ENCODE measurements around the gene KCNMA1. TPM values are rescaled to one million over a fixed set of nuclear protein-coding genes. Genes with fewer than 3 reads are reported as not detected.

The KCNMA1 gene
- total RNA-seq, 3 donors from 2014 or later, result 45.4 to 312 (median 62.4) TPM

DNA sequence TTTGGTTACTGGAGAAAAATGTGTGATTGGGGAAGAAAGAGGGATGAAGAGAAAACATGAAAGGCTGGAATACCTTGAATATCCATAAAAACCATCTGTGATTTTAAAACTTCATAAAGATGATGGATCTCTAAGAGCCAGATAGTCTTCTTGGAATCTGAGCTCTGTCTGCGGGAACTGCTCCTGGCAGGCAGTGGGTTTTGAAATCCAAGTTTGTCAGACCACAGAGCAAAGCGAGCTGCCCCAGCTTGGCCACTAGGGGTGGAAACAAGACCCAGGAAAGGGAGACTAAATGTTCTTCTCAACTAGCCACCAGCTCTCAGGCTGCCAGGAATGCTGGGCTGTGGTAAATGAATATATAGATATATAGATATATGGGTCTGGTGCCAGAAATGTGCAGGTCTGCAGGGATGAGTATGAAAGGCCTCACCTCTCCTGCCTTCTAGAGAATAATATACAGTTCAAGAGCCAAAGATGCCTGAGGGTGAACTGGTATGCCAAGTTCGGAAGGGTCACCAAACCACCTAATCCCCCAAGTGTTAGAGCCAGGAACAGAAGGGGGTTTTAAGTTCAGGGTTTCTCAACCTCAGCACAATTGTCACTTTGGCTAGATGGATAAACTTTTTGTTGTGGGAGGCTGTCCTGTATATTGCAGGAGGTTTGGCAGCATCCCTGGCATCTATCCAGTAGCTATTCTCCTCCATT, 208.8 kb downstream of the KCNMA1 start:
- Histone ChIP-seq H3K4me1 (ENCODE audit: low read depth) (no peaks in the 10 kb centered on the region), H3K36me3 (ENCODE audit: low read depth) (no peaks in the 10 kb centered on the region), H3K9me3 (no peaks in the 10 kb centered on the region), H3K4me3 (no peak overlapping the region)
- ATAC-seq, result peak; percentile 69
- DNase-seq, result peak in 1 of 3 donors; percentile 30
- TF ChIP-seq CTCF (IDR thresholded peaks at IDR 0.05), result peak; percentile 7
- intact Hi-C loops (cut with DNase I, micrococcal nuclease), result no loop called here

DNA sequence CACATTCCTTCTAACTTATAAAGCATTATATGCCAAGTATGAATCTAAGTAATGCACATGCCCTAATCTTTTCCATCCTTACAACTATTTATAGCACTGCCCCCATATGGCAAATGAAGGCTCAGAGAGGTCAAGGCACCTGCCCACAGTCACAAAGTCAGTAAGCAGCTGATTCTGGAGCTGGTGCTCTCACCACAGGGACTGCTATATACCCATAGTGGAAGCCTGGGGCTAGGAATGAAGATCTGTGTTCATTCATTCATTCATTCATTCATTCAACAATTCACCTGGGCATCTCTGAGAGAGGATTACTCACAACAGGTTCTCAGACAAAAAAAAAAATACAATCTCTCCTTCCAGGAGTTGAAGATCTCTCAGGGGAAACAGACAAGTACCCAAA, 213.4 kb downstream of the KCNMA1 start:
- Histone ChIP-seq H3K4me3 (no peak overlapping the region), H3K36me3 (ENCODE audit: low read depth) (no peaks in the 10 kb centered on the region), H3K4me1 (ENCODE audit: low read depth) (no peaks in the 10 kb centered on the region), H3K9me3 (no peaks in the 10 kb centered on the region)
- ATAC-seq (no peak), DNase-seq (no peak)
- intact Hi-C loops (cut with DNase I, micrococcal nuclease), result no loop called here
- no peak for TF ChIP-seq CTCF (IDR thresholded peaks at IDR 0.05)

DNA sequence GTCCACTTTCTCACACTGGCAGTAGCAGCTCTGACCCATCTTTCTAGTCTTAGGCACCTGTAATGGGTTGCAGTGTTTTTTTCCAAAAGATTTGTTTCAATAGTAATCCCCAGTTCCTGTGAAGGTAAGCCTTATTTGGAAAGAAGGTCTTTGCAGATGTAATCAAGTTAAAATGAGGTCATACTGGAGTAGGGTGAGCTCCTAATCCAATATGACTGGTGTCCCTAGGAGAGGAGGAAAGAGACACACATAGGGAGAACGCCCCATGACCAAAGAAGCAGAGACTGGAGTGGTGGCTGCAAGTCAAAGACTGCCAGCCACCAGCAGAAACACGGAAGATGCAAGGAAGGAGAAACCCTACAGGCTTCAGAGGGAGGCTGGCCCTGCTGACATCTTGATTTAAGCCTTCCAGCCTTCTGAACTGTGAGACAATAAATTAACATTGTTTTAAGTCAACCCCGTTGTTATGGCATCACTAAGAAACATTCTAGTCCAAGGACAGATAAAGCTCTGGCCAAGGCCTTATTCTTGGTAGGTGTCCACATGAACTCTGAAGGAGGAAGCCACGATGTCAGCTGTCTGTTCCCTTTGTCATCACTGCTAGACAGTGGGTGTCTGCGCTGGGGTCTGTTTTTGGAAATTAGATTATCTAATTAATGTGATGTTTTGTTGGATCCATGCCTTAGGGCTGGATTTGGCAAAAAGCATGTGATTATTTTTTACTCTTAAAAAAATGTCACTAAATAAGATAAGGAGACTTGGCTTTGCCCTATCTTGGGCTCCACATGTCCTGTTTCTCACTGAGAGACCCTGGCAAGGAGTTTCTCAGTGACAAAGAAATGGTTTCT, 214.9 kb downstream of the KCNMA1 start:
- Histone ChIP-seq H3K9me3 (no peaks in the 10 kb centered on the region), H3K4me3 (no peak overlapping the region), H3K4me1 (ENCODE audit: low read depth) (no peaks in the 10 kb centered on the region), H3K36me3 (ENCODE audit: low read depth) (no peaks in the 10 kb centered on the region)
- ATAC-seq (no peak), DNase-seq (no peak)
- intact Hi-C loops (cut with DNase I, micrococcal nuclease), result no loop called here
- TF ChIP-seq CTCF (IDR thresholded peaks at IDR 0.05), result no peak

GRCh38 chr10:77421591-77421990, 216.0 kb downstream of the KCNMA1 start:
- Histone ChIP-seq H3K4me1 (ENCODE audit: low read depth) (no peaks in the 10 kb centered on the region), H3K36me3 (ENCODE audit: low read depth) (no peaks in the 10 kb centered on the region), H3K9me3 (no peaks in the 10 kb centered on the region), H3K4me3 (no peak overlapping the region)
- intact Hi-C loops (cut with DNase I, micrococcal nuclease), result no loop called here
- no peak for TF ChIP-seq CTCF (IDR thresholded peaks at IDR 0.05)
- no peak for DNase-seq
- ATAC-seq, result no peak

DNA sequence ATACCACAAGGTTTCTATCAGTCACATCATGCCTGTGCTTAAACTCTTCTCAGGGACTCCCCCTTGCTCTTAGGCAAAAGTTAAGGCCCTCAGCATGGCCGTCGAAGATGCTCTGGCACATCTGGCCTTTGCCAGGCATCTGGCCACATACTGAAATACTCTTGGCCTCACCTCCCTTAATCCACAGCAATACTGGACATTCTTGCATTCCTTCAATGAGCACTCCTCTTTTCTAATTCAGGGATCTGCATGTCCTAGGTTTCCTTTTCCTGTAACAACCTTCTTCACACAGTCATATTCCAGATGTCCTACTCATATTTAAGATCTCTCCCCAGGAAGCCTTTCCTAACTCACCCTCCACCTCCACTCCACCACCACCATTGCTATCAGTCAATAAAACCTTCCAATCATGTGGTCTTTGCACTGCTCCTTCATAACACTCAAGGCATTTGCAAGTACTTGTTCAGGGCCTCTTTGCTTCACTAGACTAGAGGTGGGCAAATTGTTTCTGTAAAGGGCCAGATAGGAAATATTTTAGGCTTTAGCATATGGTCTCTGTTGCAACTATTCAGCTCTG, 216.6 kb downstream of the KCNMA1 start:
- TF ChIP-seq CTCF (IDR thresholded peaks at IDR 0.05), result no peak
- no peak overlapping the region for H3K4me3 ChIP-seq
- ATAC-seq (no peak), DNase-seq (no peak)
- no peaks in the 10 kb centered on the region for H3K36me3 ChIP-seq (ENCODE audit: low read depth)
- H3K4me1 ChIP-seq (ENCODE audit: low read depth), result no peaks in the 10 kb centered on the region
- intact Hi-C loops (cut with DNase I, micrococcal nuclease), result no loop called here
- no peaks in the 10 kb centered on the region for H3K9me3 ChIP-seq
